H4 (cell line): ENCODE results near the gene ZNF18. TPM values are rescaled to one million over a fixed set of nuclear protein-coding genes. Genes with fewer than 3 reads are reported as not detected.

Experiments
- DNase-seq: peaks from one replicate; pipeline ENCODE4 v3.0.0-alpha.2; 2015; ENCODE audit warnings: low spot score
- total RNA-seq: library from RNA; depleted of rRNA; stranded (reverse); fragments of >200 nt; shearing (Covaris generic); gene quantifications from 2 replicates; pipeline ENCODE4 v1.2.3, GENCODE V29; 2014; rRNA removed

ZNF18 gene
- total RNA-seq, result 4.2 and 4.4 TPM in 2 replicates

DNA sequence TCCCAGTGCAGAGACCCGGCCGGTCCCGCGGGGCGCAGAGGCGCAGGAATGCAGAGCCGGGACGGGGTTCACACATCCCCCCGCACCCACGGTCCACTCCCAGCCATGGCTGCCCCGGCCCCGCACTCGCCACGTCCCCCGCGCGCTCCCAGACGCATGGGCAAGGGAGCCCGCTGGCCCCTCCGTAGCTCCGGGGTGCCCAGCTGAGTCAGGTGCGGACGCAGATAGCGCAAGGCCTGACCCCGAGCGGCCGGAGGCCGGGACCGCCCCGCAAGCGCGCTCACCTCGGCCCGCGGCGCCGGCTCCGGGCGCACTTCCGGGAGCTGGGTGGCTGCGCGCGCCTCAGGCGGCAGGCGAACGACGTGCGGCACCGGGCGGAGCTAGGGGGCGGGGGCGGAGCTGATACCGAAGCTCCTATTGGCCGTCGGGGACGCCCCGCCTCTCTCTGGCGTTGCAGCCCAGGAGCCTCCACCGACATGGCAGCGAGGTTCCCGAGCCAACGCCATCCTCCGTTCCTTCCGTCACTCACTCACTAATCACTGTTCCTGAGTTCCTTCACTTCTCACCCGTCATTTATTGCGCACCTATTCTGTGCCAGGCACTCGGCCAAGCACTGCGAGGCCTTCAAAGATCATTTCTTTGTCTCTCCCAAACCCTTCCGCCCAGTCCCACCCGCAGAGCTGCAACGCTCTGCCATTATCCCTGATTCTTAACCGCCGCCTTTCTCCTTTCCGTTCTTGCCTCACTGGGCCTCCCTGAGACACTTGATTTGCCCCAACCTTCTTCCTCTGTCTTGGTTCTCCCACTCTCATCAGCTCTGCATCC is at the start of gene ZNF18:
ZNF18 (minus strand) TSS at position 329 of the 825 bp plus-strand sequence. CDS start 4,646 bp downstream, outside the sequence.
- DNase-seq, result peak; percentile 83

- no peak for DNase-seq
These were observed 49.5 kb upstream of the ZNF18 start for GRCh38 chr17:12046786-12047185.

DNA sequence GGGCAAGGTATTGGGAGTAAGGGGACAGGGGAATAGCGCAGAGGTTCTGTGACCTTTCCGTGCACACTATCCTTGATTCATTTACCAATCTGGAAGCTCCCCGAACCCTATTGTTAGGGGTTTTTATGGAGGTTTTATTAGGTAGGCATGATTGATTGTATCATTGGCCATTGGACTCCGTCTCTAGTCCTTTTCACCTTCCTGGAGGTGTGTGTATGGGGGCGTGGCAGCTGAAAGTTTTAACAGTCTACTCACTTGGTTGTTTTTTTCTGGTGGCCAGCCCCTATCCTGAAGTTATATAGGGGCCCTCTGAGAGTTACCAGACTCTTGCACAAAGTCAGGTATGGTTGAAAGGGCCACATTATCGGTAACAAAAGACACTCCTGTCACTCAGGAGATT is 46.4 kb upstream of the ZNF18 start:
- no peak for DNase-seq

DNA sequence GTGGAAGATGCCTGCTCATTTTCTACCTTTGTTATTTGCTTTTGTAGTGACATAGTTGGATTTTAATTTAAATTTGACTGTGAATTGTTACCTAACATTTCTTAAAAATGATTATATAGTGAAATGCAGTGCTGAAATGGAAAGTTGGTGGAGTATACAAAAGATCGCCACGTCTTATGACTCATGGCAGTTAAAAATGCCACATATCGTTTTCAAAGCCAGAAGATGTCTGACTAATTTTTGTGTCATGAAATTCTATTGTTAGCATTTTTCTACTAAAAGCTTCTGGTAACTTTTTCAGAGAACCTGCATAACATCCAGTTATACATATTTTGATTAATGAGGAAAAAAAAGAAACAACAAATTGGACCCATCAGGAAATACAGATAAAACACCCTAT is 44.0 kb upstream of the ZNF18 start:
- DNase-seq, result peak; percentile 8

DNA sequence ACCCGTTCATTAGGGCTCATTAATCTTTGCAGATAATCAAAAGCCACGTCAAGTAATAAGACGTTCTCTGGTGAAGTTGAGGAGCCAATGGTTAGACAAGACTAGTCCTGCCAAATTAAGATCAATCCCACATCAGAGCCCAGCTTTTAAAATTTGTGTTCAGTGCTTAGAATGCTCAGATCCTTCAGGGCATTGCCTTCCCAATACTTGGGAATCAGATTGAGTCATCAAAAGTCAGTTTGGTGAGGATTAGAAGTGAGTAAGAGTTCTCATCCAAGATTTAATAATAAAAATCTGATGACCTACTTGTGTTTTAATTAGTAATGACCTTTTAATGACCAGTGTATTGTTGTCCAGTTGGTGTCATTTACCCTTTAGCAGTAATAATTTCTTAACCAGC is 43.2 kb upstream of the ZNF18 start:
- no peak for DNase-seq

DNA sequence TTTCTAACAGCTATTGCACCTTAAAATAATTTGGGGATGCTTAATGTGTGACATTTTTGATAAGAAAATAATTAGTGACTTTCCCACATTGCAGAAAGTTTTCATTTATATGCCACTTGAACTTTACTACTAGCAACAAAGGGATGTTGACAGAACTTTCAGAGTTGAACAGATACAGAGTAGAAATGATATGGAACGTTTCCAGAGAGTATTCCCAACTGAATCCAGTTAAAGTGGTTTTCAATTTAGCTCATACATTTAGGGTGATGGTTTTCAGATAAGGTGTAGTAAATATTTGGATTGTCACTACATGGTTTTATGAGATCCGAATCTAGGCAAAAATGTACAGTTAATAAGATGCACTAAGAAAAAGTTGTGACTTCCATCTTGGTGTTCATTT is 40.7 kb upstream of the ZNF18 start:
- DNase-seq, result no peak

DNA sequence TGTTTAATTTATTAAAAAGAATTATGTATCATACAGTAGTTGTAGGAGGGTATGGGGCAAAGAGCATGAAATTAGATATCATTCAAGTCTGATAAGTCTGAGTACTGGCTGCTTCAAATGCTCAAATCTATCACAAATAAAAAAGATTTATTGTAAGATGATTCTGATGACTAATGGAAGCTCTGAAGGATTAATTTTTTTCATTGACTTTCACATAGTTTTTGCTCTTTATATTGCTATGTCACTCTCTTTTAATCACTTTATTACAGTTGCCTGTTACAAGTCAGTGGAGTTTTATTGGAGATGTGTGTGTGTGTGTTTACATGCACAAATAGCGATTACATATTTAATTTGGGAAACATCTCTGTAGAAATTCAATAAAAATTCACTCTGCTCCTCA is 38.4 kb upstream of the ZNF18 start:
- no peak for DNase-seq

DNA sequence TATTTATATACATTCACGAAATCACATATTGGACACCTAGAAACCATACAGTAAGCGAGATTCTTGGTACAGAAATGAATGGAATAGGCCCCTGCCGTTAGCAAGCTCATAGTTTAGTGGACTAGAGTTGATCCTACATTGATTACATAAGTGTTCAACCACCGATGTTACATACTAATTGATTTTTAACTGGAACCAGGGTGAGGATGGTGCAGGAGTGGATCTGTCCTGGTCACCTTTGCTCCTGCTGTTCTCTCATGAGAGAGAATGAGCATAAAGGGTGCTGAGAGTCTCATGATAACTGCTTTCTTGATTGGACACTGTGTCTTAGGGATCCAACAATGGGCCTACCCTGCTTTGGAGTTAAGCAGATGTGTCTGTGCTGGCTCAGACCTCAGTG is 37.3 kb upstream of the ZNF18 start:
- no peak for DNase-seq

DNA sequence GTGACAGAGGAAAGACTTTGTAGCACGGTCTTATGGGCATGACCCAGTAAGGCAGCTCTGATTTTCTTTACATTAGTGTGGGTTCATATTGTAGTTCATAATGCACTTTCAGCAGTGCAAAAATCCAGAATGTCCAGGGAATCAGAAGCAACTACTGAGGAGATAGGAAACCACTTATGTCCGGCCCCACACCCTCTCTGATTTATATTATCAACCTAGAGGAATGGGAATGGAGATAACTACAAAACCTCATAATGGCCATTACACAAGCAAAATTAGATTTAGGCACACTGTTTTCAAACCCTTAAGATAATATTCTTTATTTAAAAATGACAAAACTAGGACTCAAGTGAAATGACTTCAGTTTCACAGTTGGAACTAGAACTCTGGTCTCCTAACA is 31.3 kb upstream of the ZNF18 start:
- no peak for DNase-seq

GRCh38 chr17:12027658-12028057 is 30.4 kb upstream of the ZNF18 start:
- no peak for DNase-seq

- peak; percentile 15 for DNase-seq
These were observed 27.1 kb upstream of the ZNF18 start for GRCh38 chr17:12024327-12024726.

DNA sequence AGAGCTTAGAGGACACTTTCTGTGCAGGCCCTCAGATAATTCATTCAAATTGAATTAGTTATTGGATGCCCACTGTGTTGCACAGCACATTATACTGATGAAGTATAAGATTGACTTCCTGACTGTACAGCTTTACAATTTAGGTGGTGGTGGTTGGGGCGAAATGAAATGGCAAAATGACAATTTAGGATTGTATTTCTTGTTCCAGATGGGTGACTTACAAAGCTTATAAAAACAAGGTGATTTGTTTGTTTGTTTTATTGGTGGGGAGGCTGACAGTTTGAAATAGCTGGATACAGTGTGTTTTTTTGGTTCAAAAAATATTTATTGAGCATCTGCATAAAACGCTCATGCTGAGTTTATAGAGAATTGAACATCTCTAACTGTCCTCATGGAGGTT is 25.0 kb upstream of the ZNF18 start:
- no peak for DNase-seq

GRCh38 chr17:12021623-12022140 is 24.4 kb upstream of the ZNF18 start:
- DNase-seq, result no peak

- peak; percentile 56 for DNase-seq
These were observed 23.7 kb upstream of the ZNF18 start, which contains the start of gene MAP2K4 for GRCh38 chr17:12020642-12021622. TSS of gene MAP2K4 (plus strand) at chr17:12020877. CDS start at chr17:12020887, 10 bp downstream.

- no peak for DNase-seq
These were observed 10.2 kb upstream of the ZNF18 start for GRCh38 chr17:12007466-12007865.

DNA sequence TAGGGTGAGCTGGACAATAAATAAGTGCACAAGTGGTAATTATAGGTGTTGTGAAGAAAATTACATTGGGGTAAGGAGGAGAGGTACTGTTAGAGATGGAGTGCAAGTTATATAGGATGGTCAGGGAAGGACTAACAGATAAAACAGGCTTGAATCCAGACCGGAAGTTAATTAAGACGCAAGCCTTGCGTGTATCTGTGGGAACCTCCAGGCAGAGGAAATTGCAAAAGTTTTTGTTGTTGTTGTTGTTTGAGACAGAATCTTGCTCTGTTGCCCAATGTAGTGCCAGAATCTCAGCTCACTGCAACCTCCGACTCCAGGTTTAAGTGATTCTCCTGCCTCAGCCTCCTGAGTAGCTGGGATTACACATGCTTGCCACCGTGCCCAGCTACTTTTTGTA is 2.4 kb upstream of the ZNF18 start:
- no peak for DNase-seq

- no peak for DNase-seq
These were observed 628 bp upstream of the ZNF18 start for GRCh38 chr17:11997972-11998233.

GRCh38 chr17:11996722-11997146 is 541 bp downstream of the ZNF18 start:
- DNase-seq, result peak; percentile 3

- no peak for DNase-seq
These were observed 5.8 kb downstream of the ZNF18 start for GRCh38 chr17:11991461-11991860.

GRCh38 chr17:11990363-11990983 is 6.8 kb downstream of the ZNF18 start:
- DNase-seq, result no peak

DNA sequence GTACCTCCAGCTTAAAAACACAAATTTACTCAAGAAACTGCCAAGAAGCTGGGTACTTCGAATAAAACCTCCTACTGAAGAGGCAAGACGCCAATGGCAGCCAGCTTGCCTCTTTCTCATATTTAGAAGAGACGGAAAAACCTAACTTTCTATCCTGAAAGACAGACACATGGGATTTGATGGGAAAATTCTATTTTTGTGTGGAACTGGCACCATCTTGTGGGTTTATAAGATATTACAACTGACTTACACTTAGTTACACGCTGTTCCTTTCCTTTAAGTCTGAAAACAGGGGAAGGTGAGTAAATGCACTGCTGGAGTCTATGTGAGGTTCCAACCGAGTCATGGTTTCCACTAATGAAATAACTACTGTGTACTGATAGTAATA is 10.3 kb downstream of the ZNF18 start:
- peak; percentile 20 for DNase-seq
